ENCODE measurements around the gene TMCC3. TPM values are rescaled to one million over a fixed set of nuclear protein-coding genes. Genes with fewer than 3 reads are reported as not detected.

The TMCC3 gene
- total and polyA plus RNA-seq, 11 donors = 0.69 to 8.2 (median 2.9) TPM

GRCh38 chr12:94631058-94631457, 19.3 kb downstream of the TMCC3 start:
- H3K4me3 ChIP-seq = no peak overlapping the region
- no peak for ATAC-seq
- H3K27me3 ChIP-seq = no peaks in the 10 kb centered on the region
- no peaks in the 10 kb centered on the region for H3K36me3 ChIP-seq
- TF ChIP-seq CTCF (IDR thresholded peaks at IDR 0.05) (no peak), POLR2A (IDR thresholded peaks at IDR 0.05) (no peak)
- no peak overlapping the region for H3K27ac ChIP-seq
- H3K9me3 ChIP-seq = no peaks in the 10 kb centered on the region
- no peak for DNase-seq
- intact Hi-C loops (cut with DNase I) = no loop called here
- WGBS, 4 donors = 89 to 94% (median 91%) methylated on average over 3 of the region's 3 CpGs
- no peaks in the 10 kb centered on the region for H3K4me1 ChIP-seq

GRCh38 chr12:94628819-94629472, 21.4 kb downstream of the TMCC3 start:
- H3K4me3 ChIP-seq = no peak overlapping the region
- no peak for DNase-seq
- H3K27me3 ChIP-seq = no peaks in the 10 kb centered on the region
- H3K36me3 ChIP-seq = no peaks in the 10 kb centered on the region
- intact Hi-C loops (cut with DNase I) = no loop called here
- no peaks in the 10 kb centered on the region for H3K9me3 ChIP-seq
- ATAC-seq = no peak
- H3K27ac ChIP-seq = no peak overlapping the region
- TF ChIP-seq CTCF (IDR thresholded peaks at IDR 0.05) (no peak), POLR2A (IDR thresholded peaks at IDR 0.05) (no peak)
- 85 to 91% (median 85%) methylated on average over 6 of the region's 6 CpGs for WGBS, 4 donors
- H3K4me1 ChIP-seq = no peaks in the 10 kb centered on the region

GRCh38 chr12:94628369-94628768, 22.0 kb downstream of the TMCC3 start:
- H3K9me3 ChIP-seq = no peaks in the 10 kb centered on the region
- H3K4me3 ChIP-seq = no peak overlapping the region
- H3K27me3 ChIP-seq = no peaks in the 10 kb centered on the region
- 77 to 93% (median 86%) methylated on average over 4 of the region's 4 CpGs for WGBS, 4 donors
- peaks cover 0 to 4% (median 0%) of the 10 kb centered on the region in 12 donors for H3K4me1 ChIP-seq
- H3K36me3 ChIP-seq = no peaks in the 10 kb centered on the region
- TF ChIP-seq POLR2A (IDR thresholded peaks at IDR 0.05) = no peak
- no peak for TF ChIP-seq CTCF (IDR thresholded peaks at IDR 0.05)
- ATAC-seq (no peak), DNase-seq (no peak)
- intact Hi-C loops (cut with DNase I) = no loop called here
- H3K27ac ChIP-seq = no peak overlapping the region

- TF ChIP-seq POLR2A (IDR thresholded peaks at IDR 0.05) = no peak
- no peak for TF ChIP-seq CTCF (IDR thresholded peaks at IDR 0.05)
- no peaks in the 10 kb centered on the region for H3K36me3 ChIP-seq
- intact Hi-C loops (cut with DNase I) = no loop called here
- WGBS, 4 donors = 96 to 98% (median 98%) methylated on average over 6 of the region's 6 CpGs
- no peaks in the 10 kb centered on the region for H3K9me3 ChIP-seq
- DNase-seq = no peak
- H3K4me1 ChIP-seq = peaks cover 0 to 22% (median 12%) of the 10 kb centered on the region in 12 donors
- H3K27me3 ChIP-seq = no peaks in the 10 kb centered on the region
- H3K4me3 ChIP-seq = no peak overlapping the region
- H3K27ac ChIP-seq = no peak overlapping the region
- ATAC-seq = no peak
Observed at GRCh38 chr12:94625531-94625930, 24.8 kb downstream of the TMCC3 start.
